HS-27A (cell line): ENCODE data around the gene NPSR1.

Source experiments
- DNase-seq: peaks from one replicate; pipeline ENCODE4 v3.0.0-alpha.2; 2012; ENCODE audit warnings: low read depth, missing footprints

NPSR1 gene

DNA sequence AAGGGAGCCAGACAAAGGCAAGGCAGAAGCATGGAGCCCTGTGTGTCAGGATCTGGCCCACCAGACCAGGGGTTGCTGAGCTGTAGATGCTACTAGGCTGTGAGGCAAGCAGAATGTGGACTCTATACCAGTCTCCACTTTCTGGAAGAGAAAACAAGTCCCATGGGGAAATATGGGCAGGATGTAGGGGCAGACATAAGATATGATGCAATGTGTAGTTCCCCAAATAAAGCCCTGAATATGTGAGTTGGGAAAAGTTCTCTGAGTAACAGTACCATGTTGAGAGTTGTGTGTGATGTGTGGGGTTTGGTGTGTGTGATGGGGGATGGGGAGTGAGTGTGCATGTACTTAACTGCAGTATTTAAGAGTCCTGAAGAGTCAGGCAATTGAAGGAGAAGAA is 62.3 kb downstream of the NPSR1 start:
- DNase-seq, result no peak

DNA sequence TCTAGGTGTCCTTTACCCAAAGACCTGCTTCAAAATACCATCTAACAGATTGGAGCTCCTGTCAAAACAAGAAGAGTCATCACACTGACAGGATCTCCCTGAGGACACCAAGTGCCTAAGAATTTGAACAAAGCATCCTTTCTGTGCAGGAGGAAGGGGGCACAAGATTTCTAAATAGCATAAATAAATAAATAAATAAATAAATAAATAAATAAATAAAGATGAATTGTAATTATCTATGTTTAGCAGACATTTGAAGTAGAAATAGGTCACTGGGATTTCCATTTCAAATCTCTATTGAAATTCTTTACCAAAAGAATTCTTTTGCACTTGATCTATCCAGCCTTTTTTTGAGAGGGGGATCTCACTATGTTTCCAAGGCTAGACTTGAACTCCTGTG is 65.3 kb downstream of the NPSR1 start:
- DNase-seq, result no peak

DNA sequence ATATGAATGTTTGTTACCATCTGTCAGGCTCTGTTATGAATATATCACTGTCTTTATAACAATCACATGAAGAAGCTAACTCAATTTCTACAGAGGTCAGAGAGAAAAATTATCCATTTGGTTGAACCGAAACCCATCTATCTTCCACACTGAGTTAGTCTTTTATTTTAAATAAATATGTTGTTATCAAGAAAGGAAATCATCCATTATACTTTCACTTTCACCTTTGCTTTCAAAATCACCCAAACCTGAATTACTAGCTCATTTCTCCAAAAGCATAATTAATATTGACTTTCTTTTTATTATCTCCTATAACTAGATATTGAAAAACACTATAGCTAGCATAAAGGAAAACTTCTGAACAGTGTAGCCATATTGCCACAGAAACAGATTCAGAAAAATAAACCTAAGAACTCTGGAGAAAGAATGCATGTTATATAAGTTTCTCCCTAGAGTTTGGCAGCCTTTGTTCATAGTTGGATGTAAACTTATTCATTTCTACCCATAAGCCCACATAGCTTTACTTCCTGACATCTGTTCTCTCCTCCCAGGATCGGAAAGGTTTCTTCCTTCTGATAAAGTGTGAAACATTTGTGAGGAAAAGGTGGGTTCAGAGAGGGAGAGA is 66.0 kb downstream of the NPSR1 start:
- DNase-seq, result no peak

DNA sequence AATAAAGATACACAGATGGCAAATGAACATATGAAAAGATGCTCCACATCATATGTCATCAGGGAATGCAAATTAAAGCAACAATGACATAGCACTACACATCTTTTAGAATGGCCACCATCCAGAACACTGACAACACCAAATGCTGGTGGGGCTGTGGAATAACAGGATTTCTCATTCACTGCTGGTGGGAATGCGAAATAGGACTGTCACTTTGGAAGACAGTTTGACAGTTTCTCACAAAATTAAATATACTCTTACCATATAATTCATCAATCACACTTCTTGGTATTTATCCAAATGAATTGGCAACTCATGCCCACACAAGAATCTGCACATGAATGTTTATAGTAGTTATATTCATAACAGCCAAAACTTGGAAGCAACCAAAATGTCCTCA is 68.2 kb downstream of the NPSR1 start:
- no peak for DNase-seq

DNA sequence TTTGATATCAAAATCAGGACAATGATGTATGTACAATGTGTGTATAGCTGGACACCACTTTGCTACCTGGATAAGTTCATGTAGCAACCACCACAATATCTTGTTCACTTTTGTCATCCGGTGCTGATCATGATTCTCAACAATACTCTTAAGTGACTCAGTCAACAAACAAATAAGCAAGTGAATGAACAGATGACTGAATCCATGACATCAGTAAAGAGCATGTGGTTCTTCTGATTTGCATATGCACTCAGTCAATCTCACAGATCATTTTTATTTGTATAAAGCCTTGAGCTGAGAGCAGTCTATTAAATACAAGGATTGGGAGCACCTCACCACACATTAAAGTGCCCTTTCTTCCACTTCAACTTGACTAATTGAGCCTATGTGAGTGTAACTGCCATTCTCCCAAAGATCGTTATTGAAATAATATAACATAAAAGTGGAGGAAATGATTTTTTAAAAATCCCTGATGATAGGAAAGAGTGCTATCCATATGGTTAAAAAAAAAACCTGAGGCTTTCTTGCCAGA is 69.5 kb downstream of the NPSR1 start:
- no peak for DNase-seq

DNA sequence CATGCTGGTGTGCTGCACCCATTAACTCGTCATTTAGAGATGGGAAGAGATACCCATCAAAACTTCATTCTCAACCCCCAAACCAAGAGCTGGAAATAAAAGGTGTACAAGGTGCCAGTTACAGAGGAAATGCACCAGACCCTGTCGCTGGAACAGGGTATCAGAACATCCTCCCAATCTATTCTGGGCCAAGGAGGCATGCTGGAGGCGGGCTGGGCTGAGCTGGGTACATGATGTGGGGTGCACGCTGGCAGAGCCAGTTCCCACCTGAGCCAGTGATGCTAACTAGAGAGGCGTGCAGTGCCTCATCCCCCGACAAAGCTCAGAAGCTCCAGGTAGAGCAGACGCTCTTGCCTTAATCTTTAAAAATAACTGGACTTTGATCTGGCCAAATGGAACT is 70.1 kb downstream of the NPSR1 start:
- DNase-seq, result no peak

DNA sequence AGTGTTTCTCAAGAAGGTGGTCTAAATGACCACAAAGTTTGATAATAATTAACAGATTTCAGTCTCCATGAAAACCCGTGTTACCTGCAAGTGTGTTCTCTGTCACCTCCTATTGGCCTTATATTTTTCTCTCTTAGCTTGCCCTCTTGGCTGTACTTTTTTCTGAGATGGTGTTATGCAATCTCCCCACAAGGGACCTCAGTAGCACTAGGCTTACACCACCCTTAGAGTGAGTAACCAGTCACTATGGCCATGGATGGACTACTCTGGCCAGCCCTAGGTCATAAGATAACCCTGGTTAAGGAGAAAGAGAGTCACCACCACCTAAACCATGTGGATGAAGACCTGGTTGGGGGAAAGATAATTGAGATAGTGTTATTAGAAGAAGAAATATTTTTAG is 76.8 kb downstream of the NPSR1 start:
- no peak for DNase-seq

DNA sequence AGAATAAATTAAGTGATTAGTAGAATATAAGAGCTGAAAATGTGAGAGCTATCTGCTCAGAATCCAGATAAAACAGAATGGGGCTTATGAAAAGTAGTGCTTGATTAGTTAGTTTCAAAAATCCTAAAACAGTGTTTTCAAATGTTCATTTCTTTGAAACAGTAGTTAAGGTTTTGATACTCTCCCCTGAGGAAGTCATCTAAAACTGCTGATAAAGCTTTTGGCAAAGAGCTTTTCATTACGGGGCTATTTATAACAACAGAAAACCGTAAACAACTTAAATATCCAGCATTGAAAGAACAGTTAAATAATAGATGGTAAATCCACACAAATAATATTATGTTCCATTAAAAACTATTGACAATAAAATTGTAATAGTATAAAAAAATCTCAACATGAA is 77.5 kb downstream of the NPSR1 start:
- DNase-seq, result no peak

DNA sequence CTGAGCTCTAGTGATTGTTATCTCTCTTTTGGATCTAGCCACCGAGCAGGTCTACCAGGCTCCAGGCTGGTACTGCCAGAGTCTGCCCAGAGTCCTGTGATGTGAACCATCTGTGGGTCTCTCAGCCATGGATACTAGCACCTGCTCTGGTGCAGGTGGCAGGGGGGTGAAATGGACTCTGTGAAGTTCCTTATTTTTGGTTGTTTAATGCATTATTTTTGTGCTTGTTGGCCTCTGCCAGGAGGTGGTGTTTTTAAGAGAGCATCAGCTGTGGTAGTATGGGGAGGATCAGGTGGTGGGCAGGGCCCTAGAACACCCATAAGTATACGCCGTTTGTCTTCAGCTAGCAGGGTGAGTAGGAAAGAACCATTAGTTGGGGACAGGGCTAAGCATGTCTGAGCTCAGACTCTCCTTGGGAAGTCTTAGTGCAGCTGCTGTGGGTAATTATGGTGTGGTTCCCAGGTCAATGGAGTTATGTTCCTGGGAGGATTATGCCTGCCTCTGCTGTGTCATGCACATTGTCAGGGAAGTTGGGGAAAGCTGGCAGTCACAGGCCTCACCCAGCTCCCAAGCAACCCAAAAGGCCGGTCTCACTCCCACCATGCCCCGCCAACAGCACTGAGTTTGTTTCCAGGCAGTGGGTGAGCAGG is 81.8 kb downstream of the NPSR1 start:
- DNase-seq, result no peak

DNA sequence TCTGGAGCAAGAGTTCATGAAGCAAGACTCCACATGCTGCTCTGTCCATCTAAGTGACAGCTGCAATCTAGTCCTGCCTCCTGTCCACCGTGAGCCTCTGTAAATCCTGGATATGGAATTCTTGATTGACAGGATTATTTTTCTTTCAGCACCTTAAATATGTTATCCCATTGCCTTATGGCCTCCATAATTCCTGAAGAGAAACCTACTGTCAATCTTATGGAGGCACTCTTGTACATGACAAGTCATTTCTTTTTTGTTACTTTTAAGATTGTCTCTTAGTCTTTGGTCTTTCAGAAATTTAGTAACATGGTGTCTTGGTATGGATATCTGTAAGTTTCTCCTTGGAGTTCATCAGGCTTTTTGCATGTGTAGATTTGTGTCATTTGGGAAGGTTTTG is 82.8 kb downstream of the NPSR1 start:
- no peak for DNase-seq

DNA sequence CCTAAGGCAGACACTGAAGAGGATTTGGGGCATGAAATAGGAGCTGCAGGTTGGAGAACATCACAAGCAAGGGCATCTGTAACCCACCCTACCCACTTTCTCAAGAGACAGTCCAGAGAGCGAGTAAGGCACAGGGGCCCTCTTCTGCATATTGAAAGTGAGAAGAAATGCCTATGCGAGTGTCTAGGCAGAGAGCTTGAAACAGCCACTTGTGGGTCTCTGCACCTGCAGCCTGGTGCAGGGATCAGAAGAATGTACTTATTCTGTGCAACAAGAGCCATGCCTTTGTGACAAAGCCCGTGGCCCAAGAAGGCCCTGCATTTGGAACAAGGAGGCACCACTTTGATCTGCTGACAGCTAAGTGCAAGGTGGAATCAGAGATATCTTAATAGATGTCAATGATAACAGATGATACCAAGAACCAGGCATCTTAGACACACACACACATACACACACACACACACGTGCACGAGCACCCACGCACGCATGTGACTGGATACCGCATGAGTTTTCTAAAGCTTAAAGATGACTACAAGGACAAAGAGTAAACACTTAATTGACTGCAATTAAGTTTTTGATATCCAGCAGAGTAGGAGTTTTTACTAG is 89.3 kb downstream of the NPSR1 start:
- DNase-seq, result no peak

DNA sequence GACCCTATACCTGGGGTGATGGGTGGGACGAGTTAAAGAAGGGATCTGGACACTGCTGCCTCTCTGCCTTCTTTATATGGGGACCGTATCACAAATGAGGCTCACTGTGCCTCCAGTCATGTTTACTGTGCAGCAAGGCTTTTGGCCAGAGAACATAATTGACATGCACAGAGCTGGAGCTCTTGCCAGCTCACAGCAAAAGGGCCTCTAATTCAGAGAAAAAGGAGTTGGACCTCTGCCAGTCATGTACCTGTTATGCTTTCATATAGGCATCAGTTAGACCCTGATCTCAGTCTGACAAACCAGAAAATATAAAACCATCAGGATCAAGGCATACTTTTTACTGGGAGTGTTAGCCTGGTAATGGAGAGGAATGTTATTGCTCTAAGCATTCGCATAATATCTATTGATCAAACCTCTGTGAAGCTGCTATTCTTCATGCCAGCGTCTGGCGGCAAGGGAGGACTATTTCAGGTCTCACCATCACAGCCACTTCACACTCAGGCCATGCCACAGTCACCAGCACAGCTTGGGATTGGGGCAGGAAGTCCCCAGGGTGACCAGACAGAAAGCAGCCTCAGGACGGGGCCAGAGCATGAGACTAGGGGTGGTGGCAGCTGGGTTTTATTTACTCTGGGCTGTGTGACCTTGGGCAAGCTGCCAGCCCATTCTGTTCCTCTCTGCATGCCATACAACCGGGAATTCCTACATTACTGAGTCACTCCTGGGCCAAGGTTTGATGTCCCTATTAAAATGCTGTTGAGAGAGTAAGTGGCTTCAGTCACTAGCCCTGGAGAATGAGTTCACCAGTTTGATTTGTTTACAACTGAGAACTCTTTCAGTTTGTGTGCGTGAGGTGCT is 90.1 kb downstream of the NPSR1 start:
- DNase-seq, result peak; percentile 79

DNA sequence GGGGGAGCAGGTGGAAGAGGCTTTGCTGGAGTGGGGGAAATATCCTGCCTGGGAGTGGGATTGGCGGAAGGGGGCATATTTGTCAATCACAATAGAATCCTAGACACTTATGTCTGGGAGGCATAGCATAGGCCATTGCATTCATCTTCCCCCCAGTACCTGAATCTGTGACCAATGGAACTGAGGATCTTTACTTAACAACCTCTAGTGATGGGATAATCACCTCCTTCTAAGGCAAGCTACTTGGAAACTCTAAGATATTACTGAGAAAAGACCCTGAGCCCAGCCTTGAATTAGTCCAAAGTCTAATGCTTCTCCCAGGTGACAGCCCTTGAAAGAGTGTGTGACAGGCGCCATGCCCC is 90.7 kb downstream of the NPSR1 start:
- no peak for DNase-seq

DNA sequence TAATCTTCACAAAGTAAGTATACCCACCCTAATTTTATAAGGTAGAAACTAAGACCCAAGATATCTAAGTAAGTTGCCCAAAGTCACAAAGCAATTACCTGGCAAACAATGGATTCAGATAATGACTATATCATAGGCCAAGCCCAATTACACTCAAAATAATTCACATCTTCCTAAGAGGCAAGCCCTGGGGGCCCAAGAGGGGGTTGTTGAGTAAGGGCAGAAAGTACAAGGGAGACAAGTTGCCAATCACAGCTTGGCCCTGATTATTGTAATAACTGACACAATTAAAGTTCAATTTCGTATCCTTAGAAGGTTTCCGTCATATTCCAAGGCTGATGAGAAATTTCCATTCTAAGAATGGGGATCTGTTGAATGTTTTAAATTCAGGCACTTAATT is 91.4 kb downstream of the NPSR1 start:
- DNase-seq, result no peak

DNA sequence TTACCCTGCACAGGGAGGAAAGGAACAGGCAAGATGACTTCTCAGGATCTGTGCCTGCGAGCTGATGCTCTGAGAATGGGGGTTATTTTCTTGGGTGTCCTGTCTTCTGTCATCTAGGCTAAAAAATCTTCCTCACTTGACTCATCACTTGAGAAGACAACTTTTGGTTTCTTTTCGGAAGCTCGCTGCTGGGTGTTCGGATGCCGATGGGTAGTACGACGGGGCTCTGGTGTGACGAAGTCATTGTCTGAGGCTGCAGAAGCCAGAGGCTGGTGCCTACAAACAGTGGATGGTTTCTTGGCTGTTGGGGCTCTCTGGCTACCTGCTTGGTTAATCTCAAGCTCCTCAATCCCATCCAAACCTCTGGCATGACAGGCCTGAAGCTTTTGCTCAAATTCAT is 92.2 kb downstream of the NPSR1 start:
- DNase-seq, result no peak

DNA sequence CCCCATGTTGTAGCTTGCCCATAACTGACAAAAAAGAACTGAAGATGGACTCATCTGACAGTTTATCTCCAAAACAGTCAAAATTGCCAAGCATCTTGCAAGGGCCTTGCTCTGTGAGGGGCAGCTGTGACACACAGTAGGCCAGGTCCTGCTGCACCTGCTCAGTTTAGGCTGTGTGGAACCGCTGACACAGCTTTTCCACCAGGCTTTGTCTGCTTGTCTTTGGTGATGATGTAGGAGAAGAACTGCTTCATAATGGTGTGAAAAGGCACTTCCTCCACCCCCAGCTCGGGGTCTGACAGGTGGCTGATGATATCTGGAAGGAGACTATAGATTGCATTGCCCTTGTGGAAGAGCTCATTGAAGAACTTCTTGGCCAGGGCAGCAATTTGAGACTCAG is 92.6 kb downstream of the NPSR1 start:
- DNase-seq, result no peak

DNA sequence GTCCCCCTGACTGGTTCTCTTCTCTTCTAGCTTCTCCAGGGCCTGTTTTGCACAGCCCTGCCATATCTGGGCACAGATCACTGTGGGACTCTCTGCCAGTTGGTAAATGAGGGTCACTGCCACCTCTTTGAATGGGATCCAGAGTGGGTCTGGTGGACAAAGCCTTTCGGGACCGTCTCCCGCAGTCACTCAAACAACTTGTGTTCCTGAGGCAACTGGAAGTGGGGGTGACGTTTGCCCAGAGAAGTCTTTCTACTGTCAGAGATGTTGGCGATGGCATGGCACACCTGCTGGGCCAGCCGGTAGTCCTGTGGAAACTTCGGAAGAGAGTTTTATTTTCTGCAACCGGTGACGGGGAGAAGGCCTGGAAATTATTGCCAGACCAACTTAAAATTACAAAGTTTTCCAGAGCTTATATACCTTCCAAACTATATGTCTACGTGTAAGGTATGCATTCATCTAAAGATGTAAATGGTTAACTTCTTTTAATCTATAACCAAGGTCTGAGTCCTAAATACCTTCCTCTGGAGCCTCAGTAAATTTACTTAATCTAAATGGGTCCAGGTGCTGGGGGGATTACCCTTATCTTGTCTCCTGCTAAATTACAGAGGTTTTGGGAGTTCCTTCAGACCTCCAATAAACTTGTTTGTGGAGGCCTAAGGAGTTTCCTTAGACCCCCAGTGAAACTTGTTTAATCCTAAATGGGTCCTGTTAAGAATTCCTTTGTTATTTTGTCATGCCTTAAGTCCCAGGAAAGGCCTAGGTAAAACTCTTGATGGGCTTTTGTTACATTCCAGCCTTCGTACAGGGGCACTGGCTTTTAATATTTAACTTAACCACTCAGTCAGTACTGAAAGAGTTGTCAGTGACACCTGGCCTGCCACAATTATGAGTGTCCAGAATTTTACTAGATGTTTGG is 94.0 kb downstream of the NPSR1 start:
- no peak for DNase-seq

DNA sequence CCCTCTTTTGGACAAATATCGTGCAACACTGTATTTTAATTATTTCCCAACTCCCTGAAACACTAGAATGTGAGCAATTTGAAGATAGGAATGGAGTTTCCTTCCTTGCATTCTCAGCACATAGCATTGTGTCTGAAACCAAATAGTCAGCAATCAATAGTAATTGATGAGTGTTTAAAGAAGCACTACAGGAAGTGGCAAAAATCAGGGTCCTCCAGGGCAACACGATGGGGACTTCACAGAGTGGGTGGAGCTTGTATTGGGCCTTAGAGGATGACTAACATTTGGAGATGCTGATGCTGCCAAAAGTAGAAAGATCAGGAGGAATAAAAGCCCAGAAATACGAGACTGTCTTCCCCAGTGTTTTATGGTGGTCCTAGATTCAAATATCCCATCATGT is 94.9 kb downstream of the NPSR1 start:
- no peak for DNase-seq

DNA sequence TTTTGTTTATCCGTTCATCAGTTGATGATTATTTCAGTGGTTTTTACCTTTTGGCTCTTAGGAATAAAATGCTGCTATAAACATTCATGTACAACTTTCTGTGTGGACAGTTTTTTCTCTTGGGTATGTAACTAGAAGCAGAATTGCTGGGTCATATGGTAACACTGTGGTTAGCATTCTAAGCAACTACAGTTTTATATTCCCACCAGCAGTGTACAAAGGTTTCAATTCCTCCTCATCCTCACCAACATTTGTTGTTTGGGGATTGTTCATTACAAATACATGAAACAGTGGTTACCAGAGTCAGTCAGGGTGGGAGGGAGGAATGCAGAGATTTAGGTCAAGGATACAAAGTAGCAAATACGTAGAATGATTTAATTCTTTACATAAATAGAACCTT is 97.0 kb downstream of the NPSR1 start:
- DNase-seq, result no peak

DNA sequence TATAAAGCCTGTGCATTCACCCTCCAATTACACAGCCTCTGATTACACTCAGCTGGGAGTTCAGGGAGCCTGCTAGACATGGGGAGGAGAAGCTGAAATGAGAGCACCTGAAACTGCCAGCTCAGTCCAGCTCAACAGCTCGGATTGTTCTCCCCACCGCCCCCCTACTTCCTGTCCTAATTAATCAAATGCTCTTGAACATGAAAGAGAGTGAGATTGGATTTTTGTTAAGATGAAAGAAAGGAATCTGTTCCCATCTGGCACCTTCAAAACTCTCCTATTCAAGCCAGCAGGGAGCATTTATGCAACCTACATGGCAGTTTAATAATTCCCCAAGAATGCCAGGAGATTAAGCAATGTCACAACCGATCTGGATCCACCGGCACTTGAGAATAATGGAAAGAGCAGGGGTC is 98.0 kb downstream of the NPSR1 start:
- no peak for DNase-seq

DNA sequence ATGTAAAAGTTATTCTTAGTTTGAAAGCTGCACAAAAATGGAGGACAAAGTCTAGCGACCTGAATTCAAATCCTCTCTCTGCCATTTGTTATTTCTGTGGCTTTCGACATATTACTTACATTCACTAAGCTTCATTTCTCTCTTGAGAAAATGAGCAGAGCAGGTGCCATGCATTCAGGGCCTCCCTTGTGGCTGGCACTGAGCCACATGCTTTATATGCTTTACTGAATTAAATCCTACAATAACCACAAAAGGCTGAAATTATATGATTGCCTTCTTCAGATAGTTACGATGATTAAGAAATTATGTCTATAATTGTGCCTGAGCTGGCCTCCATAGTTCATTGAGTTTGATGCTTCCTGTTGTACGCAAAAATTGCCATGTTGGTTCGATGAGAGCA is 98.7 kb downstream of the NPSR1 start:
- no peak for DNase-seq
